Stimulated activated naive B cell treated with anti-CD40 and anti-IgM and Interleukin-4, amounts not matched to agents 10 μg/mL and 1 μg/mL and 100 μg/mL, for 72 hours (primary cell): ENCODE measurements around the gene MAOA.
"Not testable (repeated sequence)": the region's sequence is repeated elsewhere in the genome, so short reads cannot be mapped to it uniquely, and the experiment has no call there.

Experiments used
- ATAC-seq, 2 donors: fragments of 150-1000 bp; cut with Tn5 transposase; replicated peaks; 2 replicates each; pipeline ENCODE4 v1.10.0; 2021; ENCODE audit warnings: moderate library complexity in 1 of 2
- DNase-seq: peaks from one replicate; pipeline ENCODE4 v3.0.0; 2021
- H3K27ac Mint-ChIP-seq: one replicate; pipeline ENCODE4 v1.8.0; 2022; ENCODE audit warnings: mild to moderate bottlenecking, mixed read lengths
- H3K27me3 Mint-ChIP-seq, 2 donors: one replicate each; pipeline ENCODE4 v1.8.0; 2022; ENCODE audit warnings: mixed read lengths in 2 of 2
- H3K36me3 Mint-ChIP-seq, 2 donors: one replicate each; pipeline ENCODE4 v1.8.0; 2022; ENCODE audit warnings: mixed read lengths in 2 of 2, mild to moderate bottlenecking in 1 of 2
- H3K4me1 Mint-ChIP-seq, 2 donors: one replicate each; pipeline ENCODE4 v1.8.0; 2022; ENCODE audit warnings: mixed read lengths in 2 of 2, mild to moderate bottlenecking in 1 of 2
- H3K4me3 Mint-ChIP-seq, 2 donors: one replicate each; pipeline ENCODE4 v1.8.0; 2022; ENCODE audit warnings: mild to moderate bottlenecking in 2 of 2, mixed read lengths in 2 of 2, moderate library complexity in 1 of 2
- H3K9me3 Mint-ChIP-seq, 2 donors: one replicate each; pipeline ENCODE4 v1.8.0; 2022; ENCODE audit warnings: mixed read lengths in 2 of 2, mild to moderate bottlenecking in 1 of 2

MAOA gene

DNA sequence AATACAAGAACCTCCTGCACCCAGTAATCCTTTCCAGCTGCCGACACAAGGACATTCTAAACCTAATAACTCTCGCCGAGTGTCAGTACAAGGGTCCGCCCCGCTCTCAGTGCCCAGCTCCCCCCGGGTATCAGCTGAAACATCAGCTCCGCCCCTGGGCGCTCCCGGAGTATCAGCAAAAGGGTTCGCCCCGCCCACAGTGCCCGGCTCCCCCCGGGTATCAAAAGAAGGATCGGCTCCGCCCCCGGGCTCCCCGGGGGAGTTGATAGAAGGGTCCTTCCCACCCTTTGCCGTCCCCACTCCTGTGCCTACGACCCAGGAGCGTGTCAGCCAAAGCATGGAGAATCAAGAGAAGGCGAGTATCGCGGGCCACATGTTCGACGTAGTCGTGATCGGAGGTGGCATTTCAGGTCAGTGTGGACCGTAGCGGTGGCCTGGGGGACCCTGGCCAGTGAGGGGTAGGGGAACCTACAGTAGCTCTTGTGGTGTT lies at the start of gene MAOA:
Gene MAOA (plus strand): TSS at position 295 of the 490 bp plus-strand sequence. CDS start 43 bp downstream, at position 338.
- peaks cover 6 to 11% of the 10 kb centered on the region in 2 donors for H3K4me1 Mint-ChIP-seq
- DNase-seq = no peak
- peaks cover 7 to 13% of the 10 kb centered on the region in 2 donors for H3K27me3 Mint-ChIP-seq
- H3K4me3 Mint-ChIP-seq = peak within 1 kb of the TSS; percentile 85 to 97
- H3K36me3 Mint-ChIP-seq = peaks cover 0 to 1% of the 10 kb centered on the region in 2 donors
- no peak for ATAC-seq
- no peaks in the 10 kb centered on the region for H3K9me3 Mint-ChIP-seq
- H3K27ac Mint-ChIP-seq = peak within 1 kb of the TSS; percentile 73

DNA sequence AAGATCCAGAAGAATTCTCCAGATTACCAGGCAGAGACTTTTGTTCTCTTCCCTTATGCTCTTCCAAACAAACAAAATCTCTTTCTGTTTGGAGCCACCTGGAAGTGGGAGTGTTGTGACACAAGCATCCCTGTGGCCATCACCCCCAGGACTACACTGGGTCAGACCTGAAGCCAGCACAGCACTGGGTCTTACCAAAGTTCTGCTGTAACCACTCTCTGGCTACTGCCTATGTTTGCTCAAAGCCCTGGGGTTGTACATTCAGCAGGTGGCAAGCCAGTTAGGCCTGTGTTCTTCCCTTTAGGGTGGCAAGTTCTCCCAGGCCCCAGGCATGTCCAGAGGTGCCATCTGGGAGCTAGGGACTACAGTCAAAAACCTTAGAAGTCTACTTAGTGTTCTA lies 43.7 kb upstream of the MAOA start:
- Mint-ChIP-seq H3K36me3 (no peaks in the 10 kb centered on the region), H3K27ac (no peak overlapping the region)

DNA sequence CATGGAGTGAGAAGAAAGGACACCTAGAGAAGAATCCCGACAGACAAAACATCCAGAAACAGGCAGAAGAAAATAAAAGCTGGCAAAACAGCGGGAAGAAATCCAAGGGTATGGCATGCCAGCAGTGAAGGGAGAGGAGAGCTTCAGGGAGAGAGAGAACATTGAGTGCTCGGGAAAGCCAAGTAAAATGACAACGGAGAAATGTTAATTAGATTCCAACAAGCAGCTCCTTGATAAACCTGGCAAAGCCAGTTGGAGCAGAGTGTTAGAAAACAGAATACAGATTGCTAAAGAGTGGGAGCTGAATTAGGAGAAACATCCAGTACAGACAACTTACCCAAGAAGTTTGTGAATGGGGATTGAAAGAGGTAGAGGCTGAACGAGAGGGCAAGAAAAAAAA lies 40.4 kb upstream of the MAOA start:
- ATAC-seq = no peak
- no peak for DNase-seq
- H3K27ac Mint-ChIP-seq = no peak overlapping the region
- H3K27me3 Mint-ChIP-seq = peaks cover 19 to 38% of the 10 kb centered on the region in 2 donors
- H3K9me3 Mint-ChIP-seq = peaks cover 0 to 2% of the 10 kb centered on the region in 2 donors
- peaks cover 0 to 7% of the 10 kb centered on the region in 2 donors for H3K4me1 Mint-ChIP-seq
- H3K4me3 Mint-ChIP-seq = no peak overlapping the region
- no peaks in the 10 kb centered on the region for H3K36me3 Mint-ChIP-seq

More for the DNA sequence above, 43.7 kb upstream of the MAOA start:
- H3K9me3 Mint-ChIP-seq = peaks cover 0 to 2% of the 10 kb centered on the region in 2 donors
- H3K4me3 Mint-ChIP-seq = no peak overlapping the region
- no peak for DNase-seq
- no peak for ATAC-seq
- peaks cover 19 to 32% of the 10 kb centered on the region in 2 donors for H3K27me3 Mint-ChIP-seq
- H3K4me1 Mint-ChIP-seq = no peaks in the 10 kb centered on the region

DNA sequence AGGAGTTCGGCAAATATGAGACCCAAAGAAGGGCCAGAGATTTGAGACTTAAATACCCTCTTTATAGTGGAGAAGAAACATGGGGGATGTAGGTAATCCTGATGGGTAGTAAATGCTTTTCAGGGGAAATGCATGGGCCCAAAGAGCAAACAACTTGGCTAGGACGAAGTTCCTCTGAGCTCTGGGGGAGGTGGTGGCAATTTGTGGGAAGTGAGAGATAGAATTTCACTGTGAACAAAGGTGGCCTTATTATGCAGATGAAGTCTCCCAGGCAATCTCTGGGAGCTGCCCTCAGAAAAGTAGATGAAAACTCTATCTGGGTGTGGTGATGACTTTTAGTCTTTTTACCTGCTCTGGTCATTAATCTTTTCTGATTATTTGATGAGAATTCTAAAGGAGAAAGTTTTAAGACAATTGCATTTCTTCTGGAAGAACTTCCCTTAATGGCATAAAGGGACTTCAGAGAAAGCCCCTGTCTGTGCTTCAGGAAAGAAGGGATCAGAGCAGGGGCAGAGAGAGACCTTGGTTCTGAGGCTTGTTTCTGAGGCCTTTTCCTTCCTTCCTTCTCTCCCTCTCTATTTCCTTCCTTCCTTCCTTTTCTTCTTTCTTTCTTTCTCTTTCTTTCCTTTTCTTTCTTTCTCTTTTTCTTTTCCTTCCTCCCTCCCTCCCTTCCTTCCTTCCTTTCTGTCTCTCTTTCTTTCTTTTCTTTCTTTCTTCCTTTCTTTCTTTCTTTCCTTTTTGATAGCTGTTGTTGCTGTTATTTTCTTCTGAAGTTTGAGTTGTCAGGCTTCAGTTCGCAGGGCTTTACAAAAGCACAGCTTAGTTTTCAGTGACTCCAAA lies 37.5 kb upstream of the MAOA start:
- Mint-ChIP-seq H3K27ac (no peak overlapping the region), H3K27me3 (peaks cover 19 to 36% of the 10 kb centered on the region in 2 donors), H3K4me3 (no peak overlapping the region), H3K9me3 (peaks cover 0 to 2% of the 10 kb centered on the region in 2 donors), H3K36me3 (no peaks in the 10 kb centered on the region), H3K4me1 (peaks cover 2 to 7% of the 10 kb centered on the region in 2 donors)
- ATAC-seq = no peak
- no peak for DNase-seq

DNA sequence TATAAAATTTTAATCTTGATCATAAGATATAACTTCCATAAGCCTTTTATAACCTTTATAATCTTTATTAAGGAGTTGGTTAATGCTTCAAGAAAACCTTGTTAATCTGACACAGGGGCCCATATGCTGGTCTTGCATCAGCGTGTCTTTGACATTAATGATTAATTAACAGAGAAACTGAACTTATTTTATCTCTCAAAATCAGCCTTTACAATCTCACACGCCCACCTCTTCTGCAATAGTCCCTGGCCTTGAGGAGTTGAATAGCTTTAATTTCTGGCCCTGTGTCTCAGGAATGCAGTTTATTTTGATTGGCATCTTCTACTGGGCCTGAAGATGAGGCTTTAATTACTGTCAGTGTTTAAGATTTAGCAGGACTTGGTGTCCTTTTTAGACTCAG lies 36.2 kb upstream of the MAOA start:
- H3K4me1 Mint-ChIP-seq, H3K9me3 Mint-ChIP-seq, H3K27ac Mint-ChIP-seq, DNase-seq, ATAC-seq, H3K36me3 Mint-ChIP-seq, H3K4me3 Mint-ChIP-seq: not testable (repeated sequence)
- peaks cover 13 to 30% of the 10 kb centered on the region in 2 donors for H3K27me3 Mint-ChIP-seq

DNA sequence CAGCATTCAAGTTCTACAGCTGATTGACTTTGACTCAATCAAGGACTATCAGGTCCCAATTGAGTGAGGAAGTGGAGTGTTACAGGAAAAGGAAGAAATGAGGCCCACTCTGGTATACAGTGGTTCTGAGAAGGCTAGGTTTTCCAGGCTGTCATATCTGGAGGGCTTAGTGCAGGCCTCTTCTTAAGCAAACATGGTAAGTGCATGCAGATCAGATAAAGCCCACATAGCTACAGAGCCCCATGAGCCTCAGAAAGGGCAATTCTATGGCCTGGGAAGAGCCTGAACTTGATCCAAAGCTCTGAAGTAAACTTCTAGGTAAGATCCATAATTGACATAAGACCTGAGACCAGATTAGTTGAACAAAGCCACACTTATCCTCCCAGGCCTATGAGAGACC lies 29.0 kb upstream of the MAOA start:
- Mint-ChIP-seq H3K27me3 (peaks cover 4 to 17% of the 10 kb centered on the region in 2 donors), H3K36me3 (no peaks in the 10 kb centered on the region), H3K4me1 (peaks cover 5 to 8% of the 10 kb centered on the region in 2 donors), H3K4me3 (no peak overlapping the region), H3K9me3 (no peaks in the 10 kb centered on the region), H3K27ac (no peak overlapping the region)
- DNase-seq (no peak), ATAC-seq (peak; percentile 38 to 72)

DNA sequence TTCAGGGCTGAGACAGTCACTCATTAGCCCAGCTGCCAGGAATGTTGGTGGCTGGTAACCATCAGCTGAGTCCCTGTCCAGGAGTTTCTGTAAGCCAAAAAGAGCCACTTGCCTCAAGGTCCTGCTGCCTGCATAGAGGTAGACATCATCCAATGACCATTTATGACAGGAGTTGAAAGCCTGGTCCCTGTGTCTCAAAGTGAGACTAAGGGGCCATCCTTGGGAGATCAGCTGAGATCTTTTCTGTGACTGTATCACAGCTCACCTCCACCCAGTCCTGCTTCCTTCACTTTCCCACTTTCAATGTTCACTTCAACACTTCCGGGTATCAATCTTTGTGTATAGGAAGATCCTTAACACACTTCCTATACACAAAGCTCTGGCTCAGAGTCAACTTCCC lies 28.4 kb upstream of the MAOA start:
- peak; percentile 16 to 52 for ATAC-seq
- Mint-ChIP-seq H3K27ac (peak overlapping the region; percentile 81), H3K4me1 (peaks cover 5 to 8% of the 10 kb centered on the region in 2 donors), H3K36me3 (no peaks in the 10 kb centered on the region), H3K27me3 (peaks cover 4 to 17% of the 10 kb centered on the region in 2 donors), H3K9me3 (no peaks in the 10 kb centered on the region), H3K4me3 (no peak overlapping the region)
- no peak for DNase-seq

DNA sequence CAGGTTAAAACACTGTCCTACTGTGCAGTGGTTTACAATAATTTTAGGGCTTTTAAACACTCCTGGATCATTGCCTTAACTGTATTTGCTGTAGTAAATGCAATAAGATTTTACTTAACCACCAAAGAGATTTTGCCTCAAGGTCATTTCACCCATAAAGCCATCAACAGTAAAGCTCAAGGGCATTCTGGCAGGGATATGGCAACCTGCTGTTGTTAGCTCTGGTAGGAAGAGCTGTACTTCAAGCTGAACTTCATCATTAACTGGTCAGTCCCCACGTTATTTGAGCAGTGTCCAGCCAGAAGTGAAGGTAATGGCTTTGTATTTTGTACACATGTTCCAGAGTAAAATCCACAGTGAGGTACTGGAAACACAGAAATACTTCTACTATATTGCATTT lies 26.9 kb upstream of the MAOA start:
- no peak overlapping the region for H3K27ac Mint-ChIP-seq
- no peaks in the 10 kb centered on the region for H3K36me3 Mint-ChIP-seq
- no peaks in the 10 kb centered on the region for H3K9me3 Mint-ChIP-seq
- peaks cover 9 to 15% of the 10 kb centered on the region in 2 donors for H3K27me3 Mint-ChIP-seq
- no peak overlapping the region for H3K4me3 Mint-ChIP-seq
- DNase-seq = no peak
- peaks cover 4 to 8% of the 10 kb centered on the region in 2 donors for H3K4me1 Mint-ChIP-seq
- no peak for ATAC-seq

DNA sequence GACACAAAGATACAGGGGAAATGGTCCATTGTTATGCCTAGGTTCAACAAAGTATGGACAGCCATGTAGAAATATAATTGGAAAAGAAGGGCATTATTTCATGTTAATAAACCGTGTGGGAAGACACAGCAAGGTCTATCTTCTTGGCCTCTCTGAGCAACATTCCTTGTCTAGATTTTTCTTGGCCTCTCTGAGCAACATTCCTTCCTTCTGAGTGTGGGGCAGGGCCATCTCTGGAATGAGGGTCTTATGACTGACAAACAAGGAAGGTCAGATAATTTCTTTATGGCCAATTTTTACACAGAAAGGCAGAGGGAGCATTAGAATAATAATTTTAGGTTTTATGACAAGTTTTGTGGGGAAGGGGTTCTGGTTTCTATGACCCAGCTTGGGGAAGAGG lies 24.3 kb upstream of the MAOA start:
- H3K36me3 Mint-ChIP-seq = no peaks in the 10 kb centered on the region
- peaks cover 1 to 13% of the 10 kb centered on the region in 2 donors for H3K4me1 Mint-ChIP-seq
- no peak for DNase-seq
- no peak overlapping the region for H3K4me3 Mint-ChIP-seq
- no peak overlapping the region for H3K27ac Mint-ChIP-seq
- no peaks in the 10 kb centered on the region for H3K9me3 Mint-ChIP-seq
- no peak for ATAC-seq
- peaks cover 9 to 15% of the 10 kb centered on the region in 2 donors for H3K27me3 Mint-ChIP-seq

DNA sequence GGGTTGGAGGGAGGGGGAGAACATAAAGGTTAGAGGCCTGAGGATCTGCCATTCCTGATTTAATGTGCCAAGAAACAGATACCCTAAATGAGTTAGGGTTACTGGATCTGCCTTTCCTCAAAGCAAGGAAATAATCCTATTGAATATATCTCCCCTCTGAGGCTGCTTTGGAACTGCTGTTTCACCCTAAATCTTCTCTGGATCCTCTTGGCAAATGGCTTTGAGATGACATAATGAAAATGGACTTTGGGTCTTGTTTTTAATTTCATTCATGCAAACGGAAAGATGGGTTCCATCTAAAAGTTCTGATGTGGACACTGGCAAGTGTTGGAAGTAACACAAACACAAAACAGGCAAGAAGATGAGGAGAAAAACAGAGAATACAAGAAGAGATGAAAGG lies 23.0 kb upstream of the MAOA start:
- DNase-seq (no peak), ATAC-seq (no peak)
- Mint-ChIP-seq H3K27ac (no peak overlapping the region), H3K4me1 (peaks cover 0 to 5% of the 10 kb centered on the region in 2 donors), H3K27me3 (peaks cover 13 to 18% of the 10 kb centered on the region in 2 donors), H3K36me3 (no peaks in the 10 kb centered on the region), H3K4me3 (no peak overlapping the region), H3K9me3 (peaks cover 1 to 2% of the 10 kb centered on the region in 2 donors)

DNA sequence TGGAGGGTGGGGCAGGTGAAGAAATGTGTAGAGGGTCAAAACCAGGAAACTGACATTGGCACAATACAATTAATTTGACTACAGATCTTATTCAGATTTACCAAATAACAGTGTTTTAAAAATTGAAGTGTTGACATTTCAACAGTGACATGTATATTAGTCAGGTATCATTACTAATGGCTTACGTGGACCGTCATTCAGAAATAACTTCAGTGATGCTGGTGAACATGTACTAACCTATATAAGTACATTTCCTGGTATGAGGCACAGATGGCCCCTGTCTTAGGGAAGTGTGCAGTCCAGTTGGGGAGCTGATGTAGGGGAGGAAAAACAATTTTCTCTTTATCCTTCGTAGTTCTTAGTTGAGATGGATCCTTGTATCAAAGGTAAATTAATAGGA lies 22.3 kb upstream of the MAOA start:
- no peak overlapping the region for H3K4me3 Mint-ChIP-seq

DNA sequence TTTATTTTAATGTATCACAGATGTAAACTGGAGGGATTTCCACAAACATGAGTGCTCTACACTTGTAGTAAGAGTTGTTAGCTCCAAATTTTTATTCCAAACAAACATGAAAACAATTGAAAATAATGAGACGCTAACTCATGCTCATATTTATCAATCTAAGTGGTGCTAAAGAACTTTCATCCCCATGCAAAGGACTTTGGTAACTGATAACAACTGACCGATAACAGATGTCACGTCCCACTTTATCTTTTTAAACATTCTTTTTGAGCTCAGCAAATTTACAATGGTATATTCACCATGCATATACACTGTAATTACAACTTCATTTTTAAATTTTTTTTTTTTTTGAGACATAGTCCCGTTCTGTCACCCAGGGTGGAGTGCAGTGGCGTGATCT lies 15.6 kb upstream of the MAOA start:
- peaks cover 6 to 28% of the 10 kb centered on the region in 2 donors for H3K4me1 Mint-ChIP-seq
- H3K9me3 Mint-ChIP-seq = peaks cover 2 to 4% of the 10 kb centered on the region in 2 donors
- H3K27ac Mint-ChIP-seq = no peak overlapping the region
- no peaks in the 10 kb centered on the region for H3K36me3 Mint-ChIP-seq
- DNase-seq = no peak
- H3K27me3 Mint-ChIP-seq = peaks cover 6 to 8% of the 10 kb centered on the region in 2 donors
- no peak for ATAC-seq
- no peak overlapping the region for H3K4me3 Mint-ChIP-seq

More for the DNA sequence above, 22.3 kb upstream of the MAOA start:
- Mint-ChIP-seq H3K27ac (no peak overlapping the region), H3K27me3 (peaks cover 15 to 20% of the 10 kb centered on the region in 2 donors), H3K9me3 (peaks cover 2 to 4% of the 10 kb centered on the region in 2 donors), H3K4me1 (peaks cover 0 to 5% of the 10 kb centered on the region in 2 donors), H3K36me3 (no peaks in the 10 kb centered on the region)
- DNase-seq (no peak), ATAC-seq (no peak)

DNA sequence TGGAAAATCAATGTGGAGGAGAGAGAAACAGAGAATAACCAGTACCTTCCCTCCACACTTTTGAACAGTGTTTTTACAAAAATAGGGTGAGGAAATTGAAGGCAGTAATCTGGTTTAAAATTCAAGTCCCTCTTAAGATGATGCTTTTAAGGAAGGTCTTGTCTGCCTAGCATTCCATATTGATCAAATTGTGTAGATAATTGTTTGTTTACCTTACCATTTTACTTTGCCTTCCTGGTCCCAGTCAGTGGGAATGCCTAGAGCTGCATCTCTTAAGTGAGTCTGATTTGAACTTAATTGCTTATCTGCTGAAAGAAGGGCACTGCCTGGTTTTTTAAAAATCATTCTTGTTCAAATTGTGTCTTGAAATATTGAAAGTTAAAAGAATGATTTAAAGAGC lies 14.4 kb upstream of the MAOA start:
- Mint-ChIP-seq H3K36me3 (no peaks in the 10 kb centered on the region), H3K4me3 (no peak overlapping the region), H3K9me3 (peaks cover 2 to 4% of the 10 kb centered on the region in 2 donors), H3K4me1 (peaks cover 6 to 28% of the 10 kb centered on the region in 2 donors), H3K27ac (no peak overlapping the region), H3K27me3 (peaks cover 5 to 6% of the 10 kb centered on the region in 2 donors)
- DNase-seq (no peak), ATAC-seq (no peak)

DNA sequence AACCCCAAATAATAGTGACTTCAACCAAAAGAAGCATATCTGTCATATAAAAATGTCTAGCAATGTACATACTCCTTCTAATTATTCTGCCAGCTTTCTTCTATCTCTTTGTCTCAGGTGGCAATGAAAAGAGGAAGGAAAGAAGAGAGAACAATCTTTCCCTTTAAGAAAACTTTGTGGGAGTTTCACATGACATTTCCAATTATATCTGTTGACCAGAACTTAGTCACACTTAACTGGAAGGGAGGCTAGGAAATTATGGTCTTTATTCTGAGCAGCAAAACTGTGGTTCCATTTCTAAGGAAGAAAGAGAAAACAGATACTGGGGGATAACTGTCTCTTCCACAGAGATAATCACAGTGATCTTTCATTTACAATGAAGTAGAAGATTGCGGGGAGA lies 12.9 kb upstream of the MAOA start:
- H3K4me3 Mint-ChIP-seq = peak overlapping the region; percentile 33 to 65
- H3K4me1 Mint-ChIP-seq = peaks cover 6 to 28% of the 10 kb centered on the region in 2 donors
- peak overlapping the region; percentile 33 for H3K27ac Mint-ChIP-seq
- H3K9me3 Mint-ChIP-seq = peaks cover 0 to under 1% of the 10 kb centered on the region in 2 donors
- no peak for DNase-seq
- H3K27me3 Mint-ChIP-seq = peaks cover 1 to 4% of the 10 kb centered on the region in 2 donors
- peak; percentile 51 to 60 for ATAC-seq
- no peaks in the 10 kb centered on the region for H3K36me3 Mint-ChIP-seq

DNA sequence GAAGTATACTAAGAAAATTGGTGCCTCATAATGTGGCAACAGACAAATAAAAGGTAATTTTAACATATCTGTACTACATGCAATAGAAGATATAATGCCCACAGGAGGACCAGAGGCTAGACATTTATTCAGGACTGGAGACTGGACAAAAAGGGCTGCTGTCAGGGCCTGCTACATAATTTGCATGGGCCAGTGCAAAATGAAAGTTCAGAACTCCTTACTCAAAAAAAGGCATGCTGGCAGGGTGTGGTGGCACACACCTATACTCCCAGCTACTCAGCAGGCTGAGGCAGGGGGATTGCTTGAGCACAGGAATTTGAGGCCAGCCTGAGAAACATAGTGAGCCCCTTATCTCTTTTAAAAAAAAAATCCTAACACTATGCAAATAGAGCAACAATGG lies 12.4 kb upstream of the MAOA start:
- Mint-ChIP-seq H3K36me3 (no peaks in the 10 kb centered on the region), H3K27me3 (peaks cover 0 to 4% of the 10 kb centered on the region in 2 donors), H3K9me3 (no peaks in the 10 kb centered on the region), H3K4me3 (peak overlapping the region; percentile 33 to 65), H3K4me1 (peaks cover 6 to 28% of the 10 kb centered on the region in 2 donors), H3K27ac (no peak overlapping the region)
- ATAC-seq (peak; percentile 60 to 62), DNase-seq (no peak)
